HT1080 (cell line): ENCODE results near the gene KIF7. TPM values are rescaled to one million over a fixed set of nuclear protein-coding genes. Genes with fewer than 3 reads are reported as not detected.

Experiments used
- DNase-seq: peaks from one replicate; pipeline ENCODE4 v3.0.0-alpha.2; 2015; ENCODE audit warnings: low read depth
- total RNA-seq: library from RNA; depleted of rRNA; stranded (reverse); fragments of >200 nt; shearing (Covaris generic); gene quantifications from 2 replicates; pipeline ENCODE4 v1.2.3, GENCODE V29; 2014

Gene KIF7
- total RNA-seq, 1 experiment from 2014 or later, result 0.16 TPM

GRCh38 chr15:89649716-89650115 is 5.6 kb downstream of the KIF7 start:
- DNase-seq, result no peak

DNA sequence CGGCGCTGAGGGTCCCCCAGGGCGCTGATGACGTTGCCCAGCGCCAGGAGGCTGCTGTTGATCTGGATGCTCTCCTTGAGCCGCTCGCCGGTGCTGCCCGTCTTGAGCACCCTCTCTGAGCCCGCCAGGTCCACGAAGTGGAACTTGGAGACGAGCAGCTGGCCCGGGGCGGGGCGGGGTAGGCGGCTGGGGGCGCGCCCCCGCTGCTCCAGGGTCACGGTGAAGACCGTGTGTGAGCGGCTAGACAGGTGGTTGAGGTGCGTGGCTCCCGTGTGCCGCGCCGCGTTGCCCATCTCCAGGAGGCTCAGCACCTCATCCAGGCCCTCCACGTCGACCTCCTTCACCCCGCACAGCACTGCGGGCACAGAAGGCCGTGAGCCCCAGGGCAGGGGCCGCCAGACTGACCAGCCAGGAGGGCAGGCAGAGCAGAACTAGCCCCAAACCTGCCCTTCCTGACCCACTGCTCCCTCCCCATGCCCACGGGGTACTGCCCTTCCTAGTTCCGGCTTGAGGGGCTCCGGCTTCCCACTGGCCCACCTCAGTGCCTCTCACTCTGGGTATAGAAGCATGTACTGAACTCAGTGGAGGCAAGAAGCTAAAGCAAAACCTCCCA is 6.1 kb downstream of the KIF7 start:
- DNase-seq, result no peak

- no peak for DNase-seq
Observed at GRCh38 chr15:89648106-89649012, 6.9 kb downstream of the KIF7 start.

GRCh38 chr15:89647191-89647851 is 7.9 kb downstream of the KIF7 start:
- DNase-seq, result peak; percentile 60

- DNase-seq, result no peak
Observed at GRCh38 chr15:89646416-89647141, 8.7 kb downstream of the KIF7 start.

- no peak for DNase-seq
Observed at GRCh38 chr15:89645680-89646079, 9.6 kb downstream of the KIF7 start.

- no peak for DNase-seq
Observed at GRCh38 chr15:89642106-89642505, 13.2 kb downstream of the KIF7 start.

DNA sequence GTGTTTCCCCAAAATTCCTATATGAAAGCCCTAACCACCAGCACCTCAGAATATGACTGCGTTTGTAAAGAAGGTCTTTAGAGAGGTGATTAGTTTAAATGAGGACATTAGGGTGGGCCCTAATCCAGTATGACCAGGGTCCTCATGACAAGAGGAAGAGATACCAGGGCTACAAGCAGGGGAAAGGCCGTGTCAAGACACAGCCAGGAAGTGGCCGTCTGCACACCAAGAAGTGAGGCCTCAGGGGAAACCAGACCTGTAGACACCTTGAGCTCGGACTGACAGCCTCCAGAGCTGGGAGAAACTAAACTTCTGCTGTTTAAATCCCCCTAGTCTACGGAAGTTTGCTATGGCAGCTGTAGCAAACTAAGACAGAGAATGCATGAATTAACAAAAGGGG is 14.2 kb downstream of the KIF7 start:
- DNase-seq, result no peak

DNA sequence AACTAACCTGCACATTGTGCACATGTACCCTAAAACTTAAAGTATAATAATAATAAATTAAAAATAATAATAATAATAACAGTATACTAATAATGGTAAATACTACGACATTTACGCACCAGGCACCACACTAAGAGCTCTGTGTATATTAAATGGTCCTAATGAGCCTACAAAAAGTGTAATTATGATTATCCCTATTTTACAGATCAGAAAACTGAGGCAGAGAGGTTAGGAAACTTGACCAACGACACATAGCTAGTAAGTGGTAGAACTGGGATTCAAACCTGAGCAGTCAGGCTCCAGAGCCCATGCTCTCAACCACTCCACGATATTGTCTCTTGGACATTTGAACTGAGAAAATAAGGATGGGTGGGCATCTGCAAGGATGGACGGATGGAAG is 15.0 kb downstream of the KIF7 start:
- DNase-seq, result no peak

GRCh38 chr15:89633585-89633984 is 21.7 kb downstream of the KIF7 start:
- no peak for DNase-seq

- DNase-seq, result no peak
Observed at GRCh38 chr15:89632563-89633430, 22.5 kb downstream of the KIF7 start.

DNA sequence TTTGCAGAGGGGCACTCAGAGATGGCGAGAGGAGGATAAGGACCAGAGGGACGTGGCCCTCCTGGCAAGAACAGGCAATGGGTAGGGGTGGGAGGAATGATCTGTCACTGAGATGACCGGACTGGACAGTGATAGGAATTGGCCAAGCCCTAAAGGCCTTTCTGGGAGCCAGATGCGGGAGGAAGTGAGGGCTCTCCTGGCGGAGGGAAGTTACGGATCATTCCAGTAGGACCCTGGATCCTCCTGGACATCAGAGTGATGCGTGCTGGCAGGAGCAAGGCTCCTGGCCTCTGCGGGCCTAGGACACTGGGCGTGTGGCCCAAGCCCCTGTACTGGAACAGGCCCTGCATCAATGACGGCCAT is 23.4 kb downstream of the KIF7 start:
- no peak for DNase-seq

DNA sequence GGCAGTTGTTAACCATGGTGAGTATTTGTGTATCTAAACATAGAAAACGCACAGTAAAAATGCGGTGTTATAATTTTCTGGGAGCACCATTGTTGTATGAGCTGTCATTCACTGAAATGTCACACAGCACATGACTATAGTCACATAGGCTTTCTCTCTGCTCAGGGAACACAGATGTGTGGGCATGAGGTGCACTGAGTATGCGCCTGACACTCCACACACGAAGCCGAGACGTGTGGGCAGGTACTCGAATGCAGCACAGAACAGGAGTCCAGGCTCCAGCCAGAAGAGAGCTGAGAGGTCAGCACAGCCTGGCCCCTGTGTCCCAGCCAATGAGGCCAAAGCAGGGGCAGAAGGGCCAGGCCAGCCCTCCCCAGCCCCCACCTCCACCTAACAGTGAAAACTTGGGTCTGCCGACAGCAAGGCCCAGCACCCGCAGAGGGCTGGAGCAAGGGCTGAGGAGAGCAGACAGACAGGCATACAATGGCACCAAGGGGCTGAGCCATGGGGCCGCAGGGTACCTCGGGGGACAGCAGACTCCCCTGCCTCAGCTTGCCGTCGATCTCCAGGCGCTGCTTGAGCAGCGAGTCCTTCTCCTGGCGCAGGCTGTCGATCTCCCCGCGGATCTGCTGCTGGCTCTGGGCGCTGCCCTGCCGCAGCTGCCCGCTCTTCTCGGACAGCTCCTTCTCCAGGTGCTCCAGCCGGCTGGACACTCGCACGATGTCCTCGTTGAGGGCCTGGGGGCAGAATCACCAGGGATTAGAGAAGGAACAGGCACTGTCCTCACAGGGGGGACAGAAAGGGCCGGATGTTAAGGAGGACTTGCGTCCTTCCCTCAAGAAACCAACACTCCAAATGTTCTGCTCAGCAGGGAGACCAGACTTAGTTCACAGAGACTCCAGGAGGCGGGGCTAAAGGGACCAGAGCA is 24.0 kb downstream of the KIF7 start:
- no peak for DNase-seq

DNA sequence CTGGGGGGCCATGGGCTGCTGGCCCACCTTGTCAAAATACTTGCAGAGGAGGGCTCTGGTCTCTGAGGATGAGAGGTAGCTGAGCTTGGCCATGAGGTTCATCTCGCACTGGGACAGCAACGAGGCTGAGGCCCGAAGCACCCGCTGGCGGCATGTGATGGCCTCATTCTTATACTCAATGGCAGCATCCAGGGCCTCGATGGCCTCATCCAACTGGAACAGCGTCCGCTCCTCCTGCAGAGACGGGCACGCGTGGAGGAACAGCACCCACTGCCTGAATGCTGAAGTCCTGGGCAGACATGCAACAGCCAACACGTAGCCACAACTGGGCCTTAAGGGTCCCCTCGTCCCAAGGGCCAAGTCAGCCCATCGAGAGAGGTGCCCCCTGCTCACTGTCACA is 25.0 kb downstream of the KIF7 start:
- DNase-seq, result no peak

GRCh38 chr15:89629829-89630228 is 25.4 kb downstream of the KIF7 start:
- DNase-seq, result no peak

DNA sequence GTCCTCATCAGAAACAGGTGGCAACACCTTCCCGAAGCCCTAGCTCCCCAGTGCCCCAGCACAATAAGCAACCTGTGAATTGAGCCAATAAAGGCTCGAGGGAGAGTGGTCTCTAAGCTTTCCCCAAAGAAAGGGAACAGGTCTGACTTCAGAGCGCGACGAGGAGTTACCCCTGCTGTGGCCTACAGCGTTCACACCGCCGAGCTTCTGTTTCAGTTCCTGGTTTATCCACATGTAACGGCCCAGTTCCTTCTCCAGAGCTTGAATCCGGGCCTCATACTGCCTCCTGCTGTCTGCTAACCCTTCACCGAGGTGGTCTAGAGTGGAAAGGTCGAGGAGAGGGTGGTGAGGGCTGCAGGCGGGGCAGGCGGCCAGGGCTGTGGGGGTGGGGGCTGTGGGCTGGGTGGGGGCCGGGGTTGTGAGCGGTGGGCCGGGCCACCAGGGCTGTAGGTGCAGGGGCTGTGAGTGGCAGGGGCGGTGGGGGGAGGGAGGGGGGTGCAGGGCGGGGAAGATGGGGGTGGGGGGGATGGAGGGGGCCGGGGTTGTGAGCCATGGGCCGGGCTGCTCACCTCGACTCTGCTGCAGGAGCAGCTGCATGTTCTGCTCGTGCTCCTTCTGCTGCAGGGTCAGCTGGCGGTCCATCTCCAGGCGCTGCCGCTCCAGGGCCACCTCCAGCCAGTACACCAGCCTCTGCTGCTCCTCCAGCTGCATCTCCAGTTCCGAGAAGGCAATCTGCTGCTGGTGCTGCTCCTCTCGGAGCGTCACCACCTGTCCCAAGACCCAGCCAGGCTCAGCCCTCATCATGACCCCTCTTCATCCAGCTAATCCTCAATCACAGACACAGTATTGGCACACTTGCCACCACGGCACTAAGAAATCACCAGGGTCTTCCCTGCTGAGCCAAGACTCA is 26.2 kb downstream of the KIF7 start:
- no peak for DNase-seq

DNA sequence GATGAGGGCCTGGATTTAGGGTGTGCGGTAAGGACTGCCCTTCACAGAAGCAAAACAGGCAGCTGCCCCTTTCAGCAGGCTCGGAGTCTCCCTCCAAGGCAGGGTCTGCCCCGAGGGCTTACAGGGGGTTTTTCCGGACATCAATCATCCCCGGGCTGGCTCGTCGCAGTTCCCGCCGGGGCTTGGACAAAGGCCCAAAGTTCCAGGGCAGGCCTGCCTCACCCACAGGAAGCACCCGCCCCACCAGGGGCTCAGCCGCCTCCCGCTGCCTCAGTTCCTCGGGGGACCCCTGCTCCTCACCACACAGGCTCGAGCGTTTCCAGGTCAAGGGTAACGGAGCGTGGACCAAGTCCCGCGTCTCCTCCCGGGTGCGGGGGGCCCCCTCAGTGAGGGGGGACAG is 27.0 kb downstream of the KIF7 start:
- DNase-seq, result no peak

DNA sequence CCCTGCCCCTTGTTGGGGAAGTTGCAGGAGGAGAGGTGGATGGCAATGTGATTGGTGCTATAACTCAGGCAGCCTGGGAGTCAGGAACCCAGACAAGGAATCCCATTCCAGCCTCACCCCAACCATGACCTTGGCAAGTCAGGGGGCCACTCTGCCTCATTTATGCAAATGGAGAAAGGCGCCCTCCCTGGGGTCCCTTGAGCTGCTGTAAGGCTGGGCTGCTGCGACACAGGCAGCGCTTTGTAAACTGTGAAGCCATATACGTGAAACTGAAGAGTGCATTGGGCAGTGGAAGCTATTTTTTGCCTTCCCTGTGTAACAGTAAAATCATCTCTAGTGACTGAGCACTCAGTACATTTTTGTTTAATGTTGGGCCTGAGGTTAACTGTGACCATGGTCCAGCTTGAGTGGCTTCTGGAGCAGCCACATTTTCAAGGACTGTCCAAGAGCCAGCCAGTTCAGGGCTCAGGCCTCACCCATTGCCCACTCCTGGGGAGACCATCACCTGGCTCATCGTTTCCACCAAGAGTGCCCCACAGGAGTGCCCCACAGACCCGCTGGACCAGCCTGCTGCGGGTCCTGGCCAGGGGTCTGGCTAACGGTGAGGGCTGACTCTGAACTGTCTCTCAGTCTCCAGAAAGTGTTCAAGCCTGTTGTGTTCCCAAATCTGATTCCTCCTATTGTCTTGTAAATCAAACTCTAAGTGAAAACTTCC is 27.9 kb downstream of the KIF7 start:
- no peak for DNase-seq
